GM19452 (cell line): Measurements from ENCODE around the gene ENDOU.

Experiments used
- ATAC-seq: cut with Tn5 transposase; IDR thresholded peaks from one replicate; pipeline ENCODE4 v1.9.1; 2021; ENCODE audit not compliant: unreplicated experiment

Gene ENDOU

DNA sequence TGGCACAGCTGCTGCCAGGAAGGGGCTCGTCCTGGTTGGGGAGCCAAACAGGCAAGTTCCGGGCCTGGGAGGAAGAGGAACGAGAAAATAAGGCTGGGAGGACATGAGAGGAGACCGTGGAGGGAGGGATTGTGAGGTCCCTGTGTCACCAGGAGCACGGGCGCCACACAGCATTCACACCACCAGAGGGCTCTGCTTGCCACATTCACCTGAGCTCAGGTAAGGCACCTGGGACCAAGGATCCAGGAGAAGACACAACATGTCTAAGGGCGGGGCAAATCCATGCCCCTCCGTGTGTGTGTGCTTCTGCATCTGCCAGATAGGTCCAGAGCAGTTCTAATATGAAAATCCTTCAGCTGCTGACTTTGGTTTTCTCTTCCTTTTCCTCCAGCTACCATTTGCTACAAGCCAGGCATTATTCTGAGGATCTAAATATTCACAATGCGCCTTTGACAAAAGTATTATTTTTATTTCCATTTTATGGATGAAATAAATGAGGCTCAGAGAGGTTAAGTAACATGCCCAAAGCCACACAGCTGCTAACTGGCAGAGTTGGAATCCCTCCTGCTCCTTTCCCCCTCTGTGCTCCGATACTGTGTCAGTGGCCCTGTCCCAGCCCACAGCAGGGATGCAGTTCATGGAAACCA is 18.8 kb upstream of the ENDOU start:
- ATAC-seq: no peak

DNA sequence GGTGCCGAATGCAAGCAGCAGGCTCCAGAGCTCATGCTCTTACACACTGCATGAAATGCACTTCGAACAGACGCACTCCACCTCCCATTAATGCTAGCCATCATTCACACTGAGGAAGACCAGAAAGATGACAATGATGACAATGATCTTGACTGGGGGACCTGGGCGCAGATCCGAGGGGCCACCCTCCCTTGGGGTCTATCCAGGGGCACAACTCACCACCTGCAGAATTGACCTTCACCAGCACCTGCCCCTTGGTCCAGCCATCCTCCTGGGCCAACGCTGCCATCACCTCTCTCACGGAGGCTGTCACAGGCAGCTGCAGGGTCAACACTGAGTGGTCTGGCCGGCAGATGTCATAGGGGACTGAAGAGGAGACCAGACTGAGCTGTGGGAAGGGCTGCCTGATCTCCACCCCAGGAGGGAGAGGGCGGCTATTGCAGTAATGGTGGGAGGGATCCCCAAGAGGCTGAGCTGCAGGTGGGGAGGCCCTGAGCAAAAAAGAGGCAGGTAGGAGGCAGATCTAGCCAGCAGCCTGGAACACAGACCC is 18.1 kb upstream of the ENDOU start:
- ATAC-seq: no peak

DNA sequence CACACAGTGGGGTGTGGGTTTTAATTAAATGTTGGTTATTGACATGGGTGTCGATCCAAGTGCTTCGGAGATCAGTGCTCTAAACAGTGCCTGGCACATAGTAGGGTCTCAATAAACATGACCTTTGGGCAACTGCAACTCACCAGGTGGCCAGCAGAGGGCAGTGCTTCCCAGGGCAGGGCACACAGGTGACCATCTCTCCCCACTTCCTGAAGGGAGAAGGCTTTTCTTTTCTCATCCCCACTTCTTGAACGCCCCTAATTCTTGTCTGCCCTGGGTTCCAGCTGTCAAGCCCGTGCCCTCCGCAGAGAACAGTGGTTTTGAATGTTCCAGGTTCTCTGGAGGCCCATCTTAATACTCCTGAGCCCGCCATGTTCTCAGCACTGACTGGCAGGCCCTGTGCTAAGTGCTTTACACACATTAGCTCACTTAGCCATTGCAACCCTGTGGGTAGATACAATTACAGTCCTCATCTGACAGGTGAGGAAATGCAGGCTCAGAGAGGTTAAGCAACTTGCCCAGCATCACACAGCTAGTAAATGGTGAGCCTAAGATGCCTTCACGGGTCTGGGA is 17.0 kb upstream of the ENDOU start:
- ATAC-seq: no peak

DNA sequence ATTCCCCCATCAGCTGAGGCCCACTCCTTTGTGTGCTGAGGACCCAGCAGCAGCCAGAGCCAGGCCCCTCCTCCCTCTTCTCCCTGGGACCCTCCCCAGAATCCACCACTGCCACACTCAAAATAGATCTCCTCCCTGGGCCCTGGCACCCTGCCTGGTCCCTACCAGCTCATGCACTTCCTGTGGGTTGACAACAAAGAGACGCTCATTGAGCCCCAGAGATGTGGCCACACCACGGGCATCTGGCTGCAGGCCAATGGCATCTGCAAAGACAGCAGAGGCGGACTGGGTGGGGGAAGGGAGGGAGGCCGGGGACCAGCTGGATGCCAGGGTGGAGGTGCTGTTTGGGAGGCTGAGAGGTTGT is 16.0 kb upstream of the ENDOU start:
- no peak for ATAC-seq

DNA sequence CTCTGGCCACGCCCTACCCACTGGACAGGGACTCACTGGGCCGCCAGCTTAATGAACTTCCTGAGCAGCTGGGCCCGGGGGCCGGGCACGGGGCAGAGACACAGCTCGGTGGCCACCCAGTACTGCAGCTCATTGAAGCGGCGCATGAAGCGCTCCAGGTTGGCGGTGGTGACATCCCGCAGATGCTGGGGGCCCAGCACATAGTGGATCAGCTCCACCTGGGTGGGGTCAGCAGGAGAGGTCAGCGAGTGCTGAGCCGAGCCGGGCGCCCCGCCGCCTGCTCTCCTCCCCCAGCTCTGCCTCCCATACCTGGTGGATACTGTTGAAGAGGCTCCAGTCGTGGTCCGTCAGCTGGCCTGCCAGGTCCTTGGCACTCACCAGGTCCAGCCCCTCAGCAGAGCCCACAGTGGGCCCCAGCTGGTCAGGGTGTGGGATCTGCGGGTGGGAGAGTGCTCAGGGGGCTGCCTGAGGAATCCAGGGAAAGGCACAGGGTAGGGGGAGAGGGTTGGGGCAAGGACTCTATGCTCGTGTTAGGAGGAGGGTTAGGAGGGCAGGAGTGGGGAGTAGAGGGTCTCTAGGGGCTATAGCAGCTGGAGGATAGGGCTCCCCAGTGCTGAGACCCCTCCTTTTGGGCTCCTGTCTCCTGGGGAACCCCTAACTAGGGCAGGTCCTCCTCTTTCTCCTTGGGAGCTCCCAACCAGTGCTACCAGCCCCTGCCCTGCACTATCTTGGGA is 15.5 kb upstream of the ENDOU start:
- no peak for ATAC-seq

DNA sequence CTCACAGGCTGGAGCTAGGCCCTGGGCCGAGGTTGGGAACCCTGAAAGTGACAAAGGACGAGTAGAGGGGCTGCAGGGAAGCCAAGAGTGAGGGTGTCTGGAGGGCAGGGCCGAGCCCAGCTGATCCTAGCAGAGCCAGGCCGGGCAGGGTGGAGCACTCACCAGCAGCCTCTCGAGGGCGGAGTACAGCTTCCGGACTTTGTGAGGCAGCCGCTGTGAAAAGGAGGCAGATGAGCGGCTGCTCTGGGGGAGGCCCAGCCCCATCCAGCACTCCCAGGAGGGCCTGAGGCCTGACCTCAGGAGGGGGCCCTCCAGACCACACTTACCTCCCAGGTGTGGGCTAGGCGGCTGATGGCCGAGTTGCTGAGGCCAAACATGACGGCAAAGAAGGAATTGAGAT is 14.7 kb upstream of the ENDOU start:
- ATAC-seq: no peak

DNA sequence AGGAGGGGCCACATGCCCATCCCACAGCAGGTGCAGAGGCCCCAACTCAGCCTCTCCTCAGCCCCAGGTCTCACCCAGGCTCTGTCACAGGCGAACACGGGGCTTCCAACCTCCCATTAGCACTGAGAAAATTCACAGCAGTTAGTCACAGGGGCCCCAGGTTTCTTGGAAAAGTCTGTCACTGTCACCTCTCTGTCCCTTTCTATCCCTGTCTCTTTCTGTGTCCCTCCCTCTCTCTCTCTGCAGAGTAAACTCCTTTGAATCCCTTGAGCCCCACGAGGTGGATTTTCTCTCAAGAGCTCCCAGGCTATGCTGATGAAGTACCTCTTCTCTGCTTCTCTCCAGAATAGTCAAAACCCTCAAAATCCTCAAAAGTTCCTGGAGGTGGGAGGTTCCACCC is 14.0 kb upstream of the ENDOU start:
- no peak for ATAC-seq

DNA sequence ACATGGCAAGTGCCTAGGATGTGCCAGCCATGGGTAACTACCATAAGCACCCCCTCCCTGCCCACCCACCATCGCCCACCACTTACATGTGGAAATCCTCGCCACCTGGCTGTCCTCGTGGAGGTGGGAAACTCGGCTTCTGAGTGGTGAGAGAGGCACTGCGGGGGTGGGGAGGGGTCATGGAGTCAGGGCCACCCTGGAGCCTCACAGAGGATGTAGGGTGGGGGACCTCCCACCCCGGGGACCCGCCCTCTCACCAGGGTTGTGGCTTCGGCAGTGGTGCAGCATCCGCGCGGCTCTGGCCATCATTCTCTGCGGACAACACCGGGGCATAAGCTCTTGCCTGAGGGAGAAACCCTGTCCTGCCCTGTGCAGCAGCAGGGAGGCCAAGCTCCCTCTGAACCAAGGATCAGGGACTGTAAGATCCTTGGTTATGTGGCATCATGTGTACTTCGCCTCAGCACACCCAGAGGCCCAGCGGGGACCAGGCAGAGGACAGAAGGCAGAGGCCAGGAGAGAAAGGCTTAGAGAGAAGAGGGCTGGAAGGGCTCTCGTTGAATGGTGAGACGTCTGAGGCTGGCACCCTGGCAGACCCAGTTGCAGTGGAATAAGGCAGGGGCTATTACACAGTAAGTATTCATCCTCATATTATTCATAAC is 12.8 kb upstream of the ENDOU start:
- ATAC-seq: no peak

DNA sequence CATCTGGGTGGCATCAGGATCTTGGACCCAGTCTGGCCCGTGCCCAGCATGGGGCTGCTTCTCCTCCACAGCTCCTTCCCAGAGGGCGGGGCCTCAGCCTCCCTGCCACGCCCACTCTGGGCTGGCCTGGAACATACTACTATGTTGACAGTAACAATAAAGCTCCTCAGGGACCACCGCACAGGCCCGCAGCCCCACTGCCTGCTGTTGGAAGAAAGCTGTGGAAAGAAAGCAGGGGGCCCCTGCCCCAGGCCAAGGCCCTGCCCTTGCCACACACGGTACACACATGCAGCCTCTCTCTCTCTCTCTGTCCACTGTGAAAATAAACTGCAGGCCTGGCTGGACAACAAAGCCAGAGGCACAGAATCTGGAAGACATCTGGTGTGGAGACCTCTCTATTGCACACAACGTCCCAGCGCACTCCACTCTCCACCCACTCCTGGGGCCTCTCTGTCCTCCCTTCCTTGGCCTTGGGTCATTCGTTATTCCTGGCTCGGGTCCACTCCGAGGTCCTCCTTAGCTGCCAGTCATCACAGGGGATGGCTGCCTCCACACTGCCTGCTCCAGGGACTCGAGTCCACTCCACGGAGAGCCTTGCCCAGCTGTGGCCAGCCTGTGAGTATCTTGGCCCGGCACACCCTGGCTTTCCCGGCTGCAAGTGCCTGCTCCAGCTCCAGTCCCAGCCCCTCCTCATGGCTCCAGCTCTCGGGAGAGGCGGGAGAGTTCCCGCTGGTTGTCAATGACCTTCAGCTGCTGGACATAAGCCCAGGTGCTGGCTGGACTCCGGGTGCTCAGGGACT is 11.8 kb upstream of the ENDOU start:
- ATAC-seq: no peak

DNA sequence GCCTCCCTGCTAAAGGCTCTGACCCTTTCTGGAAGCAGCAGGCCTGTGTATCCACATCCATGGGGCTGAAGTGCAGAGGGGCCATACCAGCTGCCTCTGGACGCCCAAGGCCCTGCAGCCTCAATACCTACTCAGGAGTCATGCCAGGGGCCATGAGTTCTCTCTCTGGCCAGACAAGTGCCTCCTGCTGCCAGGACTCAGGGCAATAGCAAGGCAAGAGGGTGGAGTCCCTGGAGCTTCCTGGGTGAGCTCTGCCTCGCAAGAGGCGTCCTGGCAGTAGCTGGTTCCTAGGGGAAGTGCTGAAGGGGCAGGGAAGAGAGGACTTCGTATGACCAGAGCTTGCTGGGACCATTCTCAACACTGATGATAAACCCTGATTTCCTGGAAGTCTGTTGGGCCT is 10.9 kb upstream of the ENDOU start:
- ATAC-seq: no peak

DNA sequence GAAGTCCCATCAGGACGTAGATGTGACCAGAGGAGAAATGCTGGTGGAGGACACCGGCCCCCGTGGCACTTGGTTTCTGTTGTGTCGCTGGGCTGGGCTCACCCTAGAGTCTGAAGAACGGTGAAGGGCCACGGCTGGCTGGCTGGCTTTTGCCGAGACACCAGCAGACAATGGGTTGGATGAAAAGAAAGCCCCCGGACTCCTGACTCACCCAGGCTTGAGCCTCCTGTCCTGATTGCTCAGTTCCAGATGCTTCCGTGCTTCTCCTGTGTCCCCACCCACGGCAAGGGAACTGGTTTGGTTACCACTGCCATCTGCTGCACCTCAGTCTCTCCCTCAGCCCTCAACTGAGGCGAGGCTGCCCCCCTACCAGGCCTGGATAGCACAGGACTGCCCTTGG is 10.4 kb upstream of the ENDOU start:
- ATAC-seq: no peak

DNA sequence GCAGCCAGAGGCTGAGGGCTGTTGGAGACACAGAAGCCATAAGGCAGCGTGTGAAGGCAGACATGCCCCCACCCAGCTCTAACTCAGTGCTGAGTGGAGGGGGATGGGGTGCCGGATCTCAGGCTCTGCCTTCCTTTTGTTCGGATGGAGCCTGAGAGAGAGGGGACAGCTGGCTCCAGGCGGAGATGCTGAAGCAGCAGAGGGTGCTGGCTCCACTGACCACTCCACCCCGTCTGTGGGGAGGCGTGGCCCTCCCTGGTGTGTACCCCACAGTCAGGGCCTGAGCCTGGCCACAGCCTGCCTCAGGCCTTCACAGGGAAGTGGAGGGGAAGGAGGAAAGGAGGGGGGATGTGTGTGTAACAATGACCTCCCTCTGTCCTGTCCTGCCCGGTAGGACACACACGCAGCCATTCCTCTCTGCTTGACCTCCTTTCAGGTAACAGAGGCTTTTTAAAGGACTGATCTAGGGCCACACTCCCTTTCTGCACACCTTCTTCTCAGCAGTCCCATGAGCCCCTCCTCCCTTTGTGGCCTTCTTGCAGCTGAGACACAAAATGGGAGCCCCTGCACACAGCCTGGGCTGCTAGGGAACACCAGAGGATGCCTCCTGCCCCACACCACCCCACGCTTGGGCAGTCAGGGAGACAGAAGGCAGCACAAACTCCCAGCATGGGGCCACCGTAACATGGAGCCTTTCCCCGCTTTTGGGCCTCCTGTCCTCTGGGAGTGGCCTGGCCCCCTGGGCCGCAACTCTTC is 9.6 kb upstream of the ENDOU start:
- no peak for ATAC-seq

DNA sequence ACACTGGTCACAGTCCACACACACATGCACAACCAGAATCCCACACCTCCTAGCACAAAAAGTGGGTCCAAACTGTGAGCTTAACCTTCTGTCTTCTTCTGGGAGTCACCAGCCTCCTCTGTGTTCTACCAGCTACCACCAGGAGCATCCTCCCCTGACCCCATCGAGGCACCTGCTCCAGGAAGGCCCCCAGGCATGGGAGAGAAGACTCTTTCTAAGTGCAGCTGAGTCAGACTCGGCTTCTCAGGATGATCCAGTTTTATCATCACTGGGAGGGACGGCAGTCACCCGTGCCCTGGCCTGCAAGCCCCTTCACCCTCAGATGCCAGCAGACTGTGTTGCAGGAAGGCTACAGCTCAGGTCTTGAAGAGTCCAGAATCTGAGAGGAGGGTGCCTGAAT is 7.9 kb upstream of the ENDOU start:
- ATAC-seq: no peak

DNA sequence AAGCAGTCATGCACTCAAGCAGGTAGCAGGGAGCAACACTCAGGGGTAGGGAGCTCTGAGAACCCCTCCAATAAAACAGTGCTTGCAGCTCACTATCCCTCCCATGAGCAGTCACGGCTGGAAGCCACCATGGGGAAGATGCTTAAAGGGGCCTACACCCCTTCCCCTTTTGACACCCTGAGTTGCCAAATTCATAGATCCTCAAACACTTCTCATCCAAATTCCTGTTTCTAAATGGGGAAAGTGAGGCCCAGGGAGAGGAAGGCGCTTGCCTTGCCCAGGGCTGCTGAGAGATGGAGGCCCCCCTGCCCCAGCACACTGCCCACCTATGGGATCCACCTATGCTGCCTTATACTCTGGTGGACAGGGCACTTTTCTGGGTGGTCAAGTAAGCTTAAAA is 7.2 kb upstream of the ENDOU start:
- no peak for ATAC-seq

DNA sequence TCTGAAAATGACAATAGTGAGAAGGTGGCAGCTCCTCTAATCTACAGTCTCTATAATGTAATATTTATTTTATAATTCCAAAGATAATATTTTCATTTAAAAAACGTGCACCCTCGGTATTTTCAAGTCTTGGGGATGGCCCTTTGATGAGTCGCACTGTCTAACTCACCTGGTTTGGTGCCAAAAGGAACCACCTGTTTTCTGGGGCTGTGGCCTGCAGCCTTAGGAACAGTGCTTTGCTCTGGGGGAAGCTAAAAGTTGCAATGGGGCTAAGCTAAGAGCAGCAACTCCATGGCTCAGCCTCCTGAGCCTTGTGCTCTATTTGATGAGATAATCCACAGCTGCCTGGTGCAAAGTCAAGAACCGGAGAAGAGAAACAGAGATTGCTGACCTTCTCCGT is 6.4 kb upstream of the ENDOU start:
- no peak for ATAC-seq

DNA sequence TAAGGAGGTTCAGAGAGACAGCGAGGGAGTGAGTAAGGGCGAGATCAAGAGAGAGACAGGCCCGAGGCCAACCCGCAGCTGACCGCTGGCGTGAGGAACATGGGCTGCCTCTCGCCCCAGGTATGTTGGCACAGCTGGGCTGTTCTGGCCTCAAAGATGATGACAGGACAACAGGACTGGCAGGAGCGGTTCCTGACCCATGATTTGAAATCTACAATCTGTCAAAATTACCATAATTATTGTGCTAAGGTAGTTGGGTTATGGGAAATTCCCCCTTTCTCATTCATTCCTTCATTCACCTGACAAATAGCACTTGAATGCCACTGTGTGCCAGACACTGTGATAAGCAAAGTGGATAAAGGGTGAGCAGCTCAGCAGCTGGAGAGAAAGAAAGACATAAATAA is 5.1 kb upstream of the ENDOU start:
- ATAC-seq: no peak

DNA sequence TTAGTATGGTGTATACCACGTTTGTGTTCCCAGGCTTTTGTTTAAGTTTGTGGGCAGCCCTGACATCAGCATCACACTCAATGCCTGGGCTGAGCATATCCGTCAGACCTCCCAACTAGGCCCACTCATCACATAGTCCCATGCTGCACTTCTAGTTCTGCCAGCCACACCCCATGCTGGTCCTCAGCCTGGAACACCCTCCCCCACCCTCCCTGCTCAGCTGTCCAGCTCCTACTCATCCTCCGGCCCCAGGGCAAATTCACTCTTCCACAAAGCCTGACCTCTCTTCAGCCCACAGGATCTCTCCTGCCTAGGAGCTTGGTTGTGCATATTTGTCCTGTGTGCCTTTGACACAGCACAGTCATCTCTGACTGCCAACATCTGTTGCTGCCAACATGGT is 3.9 kb upstream of the ENDOU start:
- ATAC-seq: no peak

DNA sequence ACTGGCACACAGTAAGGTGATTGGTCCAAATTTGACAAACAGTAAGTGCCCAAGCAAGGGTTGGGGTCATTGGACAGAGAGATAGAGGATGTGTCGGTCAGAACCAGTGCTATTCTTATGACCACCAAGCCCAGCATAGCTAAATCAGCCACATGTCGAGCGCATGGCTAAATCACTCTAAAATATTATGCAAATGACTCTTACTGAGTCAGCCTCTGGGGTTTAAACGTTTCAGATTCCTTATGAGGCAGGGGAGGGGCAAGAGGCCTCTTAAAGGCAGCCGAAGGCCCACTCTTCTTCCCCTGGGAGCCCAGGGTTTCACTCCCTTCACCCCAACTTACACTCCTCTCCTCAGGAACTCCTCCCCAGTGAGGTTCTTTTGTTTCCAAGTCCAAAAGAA is 603 bp upstream of the ENDOU start:
- no peak for ATAC-seq

DNA sequence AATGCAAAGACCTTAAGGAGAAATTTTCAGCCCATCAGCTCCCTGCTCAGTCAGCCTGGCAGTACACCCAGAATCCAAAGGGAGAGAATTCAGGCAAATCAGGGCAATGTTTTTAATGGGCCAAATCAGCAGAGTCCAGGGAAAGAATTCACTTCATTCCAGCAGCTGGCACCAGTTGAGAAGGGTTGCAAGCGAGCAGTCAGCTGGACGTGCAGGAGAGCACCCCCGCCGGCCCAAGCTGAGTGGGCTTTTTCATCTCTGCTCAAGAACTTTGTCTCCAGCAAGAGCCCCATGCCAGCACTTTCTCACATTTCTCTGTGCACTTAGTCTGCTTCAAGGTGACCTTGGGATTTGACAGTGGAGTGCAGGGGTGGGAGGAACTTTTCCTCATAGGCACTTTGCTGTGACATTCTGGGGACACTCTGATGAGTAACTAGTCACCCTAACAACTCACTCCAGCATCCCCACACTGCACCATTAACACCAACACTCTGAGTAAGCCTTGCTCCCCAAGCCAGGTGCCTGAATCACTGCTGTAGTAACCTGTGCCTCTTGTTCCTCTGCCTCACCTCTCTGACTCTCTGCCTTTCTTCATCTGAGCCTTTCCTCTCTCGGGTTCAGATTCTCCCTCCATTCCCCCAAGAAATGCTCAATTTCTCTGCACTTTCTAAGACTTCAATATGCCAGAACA is 2.2 kb downstream of the ENDOU start:
- no peak for ATAC-seq
